HCT116 (cell line): ENCODE data around the gene RAB11A.
A peak's percentile ranks its signal among the peaks of the same experiment; 100 is the strongest.

ENCODE experiments used
- CBX3 ChIP-seq: IDR thresholded peaks from 2 replicates; pipeline ENCODE4 v1.6.1; 2012; ENCODE audit warnings: low read depth
- CTCF ChIP-seq, 3 experiments: fragments of 200-600 bp in 1 of 3; sonication (generic) in 1 of 3; IDR thresholded peaks in 2 of 3; conservative IDR thresholded peaks in 1 of 3; 2 replicates each; pipeline ENCODE4 v1.5.1; 2012 to 2017; ENCODE audit warnings: low read depth in 2 of 3, low read length in 2 of 3, antibody characterized with exemption in 1 of 3, borderline replicate concordance in 1 of 3, control low read depth in 1 of 3, mild to moderate bottlenecking in 1 of 3, mixed read lengths in 1 of 3, mixed run types in 1 of 3, moderate library complexity in 1 of 3; ENCODE audit not compliant: insufficient read depth in 1 of 3
- EGR1 ChIP-seq: IDR thresholded peaks from 2 replicates; pipeline ENCODE4 v1.6.1; 2012; ENCODE audit warnings: low read depth
- ELF1 ChIP-seq: IDR thresholded peaks from 2 replicates; pipeline ENCODE4 v1.6.1; 2012; ENCODE audit warnings: low read depth, borderline replicate concordance
- EZH2 ChIP-seq: fragments of 200-600 bp; sonication (generic); IDR thresholded peaks from 2 replicates; pipeline ENCODE4 v1.6.1; 2017; ENCODE audit warnings: antibody characterized with exemption, mixed run types
- EZH2phosphoT487 ChIP-seq: fragments of 200-600 bp; IDR thresholded peaks from 2 replicates; pipeline ENCODE4 v1.6.1; 2018; ENCODE audit warnings: antibody characterized with exemption, borderline replicate concordance
- MAX ChIP-seq: IDR thresholded peaks from 2 replicates; pipeline ENCODE4 v1.6.1; 2012
- POLR2A ChIP-seq: IDR thresholded peaks from 2 replicates; pipeline ENCODE4 v1.7.0; 2011; ENCODE audit warnings: borderline replicate concordance; ENCODE audit not compliant: insufficient read depth, insufficient read length; ENCODE audit errors: extremely low read depth
- RAD21 ChIP-seq: IDR thresholded peaks from 2 replicates; pipeline ENCODE4 v1.6.1; 2012; ENCODE audit warnings: low read depth, mild to moderate bottlenecking
- REST ChIP-seq: IDR thresholded peaks from 2 replicates; pipeline ENCODE4 v1.6.1; 2012; ENCODE audit warnings: low read depth
- TCF7L2 ChIP-seq: IDR thresholded peaks from 2 replicates; pipeline ENCODE4 v1.7.0; 2011; ENCODE audit warnings: borderline replicate concordance, inconsistent platforms; ENCODE audit not compliant: insufficient read depth, insufficient read length; ENCODE audit errors: extremely low read depth
- YY1 ChIP-seq: IDR thresholded peaks from 2 replicates; pipeline ENCODE4 v1.6.1; 2011; ENCODE audit warnings: low read length, low read depth, moderate library complexity, mild to moderate bottlenecking; ENCODE audit not compliant: insufficient replicate concordance; ENCODE audit errors: extremely low read depth
- ZBTB33 ChIP-seq: IDR thresholded peaks from 2 replicates; pipeline ENCODE4 v1.6.1; 2011; ENCODE audit warnings: mild to moderate bottlenecking, low read length, moderate library complexity; ENCODE audit not compliant: insufficient replicate concordance; ENCODE audit errors: extremely low read depth

GRCh38 chr15:65836665-65837064 lies 32.6 kb upstream of the RAB11A start:
- no peak for TF ChIP-seq CBX3
- TF ChIP-seq CTCF (IDR thresholded peaks at IDR 0.05 in 2 of 3, conservative IDR thresholded peaks at IDR 0.05 in 1 of 3; ENCODE audit: borderline replicate concordance in 1 of 3, insufficient read depth in 1 of 3, low read depth in 2 of 3, low read length in 2 of 3), result peak; percentile 55 to 69 (median 62); a peak in 5 of 6 replicates
- no peak for TF ChIP-seq EZH2
- no peak for TF ChIP-seq MAX
- TF ChIP-seq REST, result no peak
- no peak for TF ChIP-seq ZBTB33
- TF ChIP-seq EGR1, result no peak
- TF ChIP-seq EZH2phosphoT487, result no peak
- TF ChIP-seq POLR2A, result no peak
- TF ChIP-seq RAD21, result peak; percentile 70
- TF ChIP-seq TCF7L2, result no peak
- TF ChIP-seq YY1, result no peak
- TF ChIP-seq ELF1, result no peak
